Measurements from ENCODE around the gene C16orf96. TPM values are rescaled to one million over a fixed set of nuclear protein-coding genes. Genes with fewer than 3 reads are reported as not detected.

C16orf96 gene
- total and polyA plus RNA-seq, 3 donors from 2014 or later = 10.3 to 19.8 (median 15.1) TPM

- Histone ChIP-seq H3K36me3 (ENCODE audit: low read depth, missing control alignments) (no peaks in the 10 kb centered on the region), H3K9me3 (no peaks in the 10 kb centered on the region), H3K27me3 (no peaks in the 10 kb centered on the region), H3K4me1 (peaks cover 32% of the 10 kb centered on the region), H3K4me3 (peak within 1 kb of the TSS; percentile 82 to 89), H3K27ac (peak within 1 kb of the TSS; percentile 93)
- TF ChIP-seq POLR2A (IDR thresholded peaks at IDR 0.05) = peak; percentile 70
- no peak for TF ChIP-seq CTCF (IDR thresholded peaks at IDR 0.05)
- 2% methylated on average over 18 to 69 of the region's 100 CpGs for WGBS, 2 donors
- peak; percentile 88 for DNase-seq
- intact Hi-C loops (cut with DNase I; ENCODE audit: low total_unique reads) = loop anchor here (10.0 kb wide), 1 partner anchor 80 kb away; the partner anchor contains the start of gene NUDT16L1
These were observed 58.6 kb downstream of the C16orf96 start, which contains the start of gene UBALD1 for GRCh38 chr16:4614571-4615383. TSS of gene UBALD1 (minus strand) at chr16:4614888. CDS start at chr16:4614797, 91 bp downstream.

- Histone ChIP-seq H3K9me3 (no peaks in the 10 kb centered on the region), H3K27ac (peak overlapping the region; percentile 93), H3K4me1 (peaks cover 32% of the 10 kb centered on the region), H3K4me3 (peak overlapping the region; percentile 82 to 89), H3K27me3 (no peaks in the 10 kb centered on the region), H3K36me3 (ENCODE audit: low read depth, missing control alignments) (no peaks in the 10 kb centered on the region)
- peak; percentile 34 for DNase-seq
- intact Hi-C loops (cut with DNase I; ENCODE audit: low total_unique reads) = loop anchor here (10.0 kb wide), 1 partner anchor 79 kb away; the partner anchor contains the start of gene NUDT16L1
- 57 to 64% methylated on average over 16 to 39 of the region's 39 CpGs for WGBS, 2 donors
- TF ChIP-seq POLR2A (IDR thresholded peaks at IDR 0.05) = no peak
These were observed 59.4 kb downstream of the C16orf96 start for GRCh38 chr16:4615384-4616046.

- TF ChIP-seq POLR2A (IDR thresholded peaks at IDR 0.05) = peak; percentile 55
- TF ChIP-seq CTCF (IDR thresholded peaks at IDR 0.05) = peak in 2 of 3 experiments; percentile 12 to 23
- Histone ChIP-seq H3K4me3 (peak overlapping the region; percentile 61 to 82), H3K27ac (peak overlapping the region; percentile 94 to 98), H3K9me3 (no peaks in the 10 kb centered on the region), H3K27me3 (no peaks in the 10 kb centered on the region), H3K4me1 (peaks cover 32% of the 10 kb centered on the region), H3K36me3 (ENCODE audit: low read depth, missing control alignments) (no peaks in the 10 kb centered on the region)
- WGBS, 2 donors = 1% methylated on average over 21 to 57 of the region's 57 CpGs
- peak; percentile 100 for DNase-seq
- intact Hi-C loops (cut with DNase I; ENCODE audit: low total_unique reads) = loop anchor here (10.0 kb wide), 1 partner anchor 79 kb away; the partner anchor contains the start of gene NUDT16L1
These were observed 60.1 kb downstream of the C16orf96 start for GRCh38 chr16:4616047-4616811.

GRCh38 chr16:4617880-4618279 is 61.7 kb downstream of the C16orf96 start:
- 62 to 71% methylated on average over 8 of the region's 8 CpGs for WGBS, 2 donors
- peaks cover 26% of the 10 kb centered on the region for H3K4me1 ChIP-seq
- no peaks in the 10 kb centered on the region for H3K36me3 ChIP-seq (ENCODE audit: low read depth, missing control alignments)
- H3K4me3 ChIP-seq = no peak overlapping the region
- DNase-seq = no peak
- H3K27me3 ChIP-seq = no peaks in the 10 kb centered on the region
- peak overlapping the region in 1 of 2 donors; percentile 98 for H3K27ac ChIP-seq
- intact Hi-C loops (cut with DNase I; ENCODE audit: low total_unique reads) = loop anchor here (10.0 kb wide), 1 partner anchor 77 kb away; the partner anchor contains the start of gene NUDT16L1
- TF ChIP-seq POLR2A (IDR thresholded peaks at IDR 0.05) = no peak
- TF ChIP-seq CTCF (IDR thresholded peaks at IDR 0.05) = no peak
- H3K9me3 ChIP-seq = no peaks in the 10 kb centered on the region
